OCI-M1 (cell line): ENCODE data around the gene ANKDD1A.

Experiments
- DNase-seq: peaks from one replicate; lab custom pipeline; 2025; lab: John Stamatoyannopoulos, UW

Gene ANKDD1A

DNA sequence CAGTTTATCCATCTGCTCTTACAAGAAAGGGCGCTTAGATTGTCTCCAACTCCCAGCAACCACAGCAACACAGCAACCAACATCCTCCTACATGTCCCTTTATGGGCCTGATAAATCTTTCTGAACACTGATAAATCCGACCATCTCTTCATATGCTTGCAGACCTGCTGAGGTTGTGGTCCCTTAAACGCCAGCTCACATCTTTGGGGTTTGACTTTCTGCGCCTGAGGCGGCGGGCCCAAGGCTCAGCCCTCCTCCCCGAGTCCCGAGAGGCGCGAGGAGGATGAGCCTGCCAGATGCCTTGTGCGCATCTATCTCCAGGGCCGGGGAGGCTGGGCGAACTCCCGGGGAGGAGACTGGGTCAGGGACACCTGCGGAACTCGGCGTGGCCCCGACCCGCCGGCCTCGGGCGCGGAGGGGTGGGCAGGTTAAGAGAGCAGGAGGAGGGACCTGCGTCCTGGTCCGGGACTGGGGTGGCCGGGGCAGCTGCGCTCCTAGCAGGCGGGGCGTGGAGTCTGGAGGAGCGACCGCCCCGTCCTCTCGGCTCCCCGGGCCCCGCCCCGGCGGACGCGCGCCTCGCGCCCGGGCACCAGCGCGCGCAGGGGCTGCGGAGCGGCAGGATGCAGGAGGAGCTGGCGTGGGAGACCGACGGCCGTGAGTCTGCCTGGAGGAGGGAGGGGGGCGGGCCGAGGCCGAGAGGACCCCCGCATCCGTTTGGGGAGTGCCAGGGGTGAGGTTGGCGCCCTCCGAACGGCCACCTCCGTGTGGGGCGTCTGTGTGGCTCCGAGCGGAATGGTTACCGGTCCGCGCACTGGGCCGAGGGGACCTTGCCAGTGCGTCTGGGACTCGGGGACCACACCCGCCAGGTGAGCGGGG, at the start of gene ANKDD1A:
ANKDD1A (plus strand) TSS at position 592 of the 876 bp plus-strand sequence; CDS start at position 621, 29 bp downstream.
- DNase-seq = no peak

DNA sequence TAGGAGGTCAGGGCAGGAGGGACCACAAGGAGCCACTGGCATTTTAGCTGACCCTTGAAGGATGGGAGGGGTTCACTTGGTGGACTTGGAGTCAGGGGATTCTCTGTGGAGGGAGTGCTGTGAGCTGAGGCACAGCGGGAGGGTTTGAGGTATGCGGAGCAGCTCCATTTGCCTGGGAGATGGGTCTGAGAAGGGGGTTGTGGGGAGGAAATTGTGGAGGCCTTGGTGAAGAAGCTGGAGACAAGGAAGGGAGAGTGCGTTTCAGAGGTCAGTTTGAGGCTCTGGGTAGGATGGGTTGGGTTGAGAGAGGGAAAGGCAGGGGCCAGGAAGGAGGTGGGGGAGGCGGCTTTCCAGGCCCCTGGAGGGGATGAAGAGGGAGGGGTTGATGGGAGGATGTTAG, 49.7 kb upstream of the ANKDD1A start:
- DNase-seq = no peak

DNA sequence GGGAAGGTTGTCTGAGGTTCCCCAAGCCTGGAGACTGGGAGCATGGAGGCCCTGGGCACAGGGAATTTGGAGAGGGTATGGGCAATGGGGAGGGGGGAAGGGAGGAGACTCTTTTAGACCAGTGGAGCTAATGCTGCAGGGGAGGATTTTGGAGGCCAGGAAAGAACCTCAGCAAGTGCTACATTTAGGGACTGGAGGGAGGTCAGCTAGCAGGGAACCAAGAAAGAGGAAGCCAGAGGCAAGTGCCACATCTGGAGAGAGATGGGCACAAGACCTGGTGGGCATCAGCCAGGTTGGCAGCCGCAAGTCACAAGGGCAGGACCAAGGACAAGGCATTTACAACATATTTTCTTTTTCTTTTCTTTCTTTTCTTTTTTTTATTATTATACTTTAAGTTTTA, 49.3 kb upstream of the ANKDD1A start:
- no peak for DNase-seq

DNA sequence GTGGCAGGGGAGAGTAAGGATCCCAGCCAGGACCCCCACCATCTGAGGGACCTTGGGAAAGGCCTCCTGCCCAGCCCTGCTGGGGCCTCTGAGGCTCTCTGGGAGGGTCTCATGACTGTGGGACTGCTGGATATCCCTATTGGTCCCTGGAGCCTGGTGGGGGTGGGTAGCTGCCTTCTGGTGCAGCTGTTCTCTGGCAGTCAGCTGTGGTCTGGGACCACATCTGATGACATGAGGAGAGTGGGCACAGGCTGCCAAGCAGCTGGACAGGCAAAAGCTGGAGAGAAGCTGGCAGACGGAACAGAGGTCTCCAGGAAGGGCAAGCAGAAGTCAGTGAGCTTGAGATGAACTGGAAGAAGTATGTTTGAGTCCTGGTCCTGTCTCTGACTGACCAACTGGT, 47.6 kb upstream of the ANKDD1A start:
- no peak for DNase-seq

DNA sequence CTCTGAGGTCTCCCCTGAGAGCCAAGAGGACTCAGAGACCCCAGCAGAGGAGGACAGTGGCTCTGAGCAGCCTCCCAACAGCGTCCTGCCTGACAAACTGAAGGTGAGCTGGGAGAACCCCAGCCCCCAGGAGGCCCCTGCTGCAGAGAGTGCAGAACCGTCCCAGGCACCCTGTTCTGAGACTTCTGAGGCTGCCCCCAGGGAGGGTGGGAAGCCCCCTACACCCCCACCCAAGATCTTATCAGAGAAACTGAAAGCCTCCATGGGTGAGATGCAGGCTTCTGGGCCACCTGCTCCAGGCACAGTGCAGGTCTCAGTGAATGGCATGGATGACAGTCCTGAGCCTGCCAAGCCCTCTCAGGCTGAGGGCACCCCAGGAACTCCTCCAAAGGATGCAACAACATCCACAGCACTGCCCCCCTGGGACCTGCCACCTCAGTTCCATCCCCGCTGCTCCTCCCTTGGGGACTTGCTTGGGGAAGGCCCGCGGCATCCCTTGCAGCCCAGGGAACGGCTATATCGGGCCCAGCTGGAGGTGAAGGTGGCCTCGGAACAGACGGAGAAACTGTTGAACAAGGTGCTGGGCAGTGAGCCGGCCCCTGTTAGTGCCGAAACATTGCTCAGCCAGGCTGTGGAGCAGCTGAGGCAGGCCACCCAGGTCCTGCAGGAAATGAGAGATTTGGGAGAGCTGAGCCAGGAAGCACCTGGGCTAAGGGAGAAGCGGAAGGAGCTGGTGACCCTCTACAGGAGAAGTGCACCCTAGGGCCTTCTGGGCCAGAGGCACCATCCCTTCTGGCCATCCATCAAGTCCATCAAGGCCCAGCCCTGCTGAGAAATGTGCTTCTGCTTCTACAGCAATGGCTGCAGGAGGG, 46.3 kb upstream of the ANKDD1A start:
- DNase-seq = no peak

DNA sequence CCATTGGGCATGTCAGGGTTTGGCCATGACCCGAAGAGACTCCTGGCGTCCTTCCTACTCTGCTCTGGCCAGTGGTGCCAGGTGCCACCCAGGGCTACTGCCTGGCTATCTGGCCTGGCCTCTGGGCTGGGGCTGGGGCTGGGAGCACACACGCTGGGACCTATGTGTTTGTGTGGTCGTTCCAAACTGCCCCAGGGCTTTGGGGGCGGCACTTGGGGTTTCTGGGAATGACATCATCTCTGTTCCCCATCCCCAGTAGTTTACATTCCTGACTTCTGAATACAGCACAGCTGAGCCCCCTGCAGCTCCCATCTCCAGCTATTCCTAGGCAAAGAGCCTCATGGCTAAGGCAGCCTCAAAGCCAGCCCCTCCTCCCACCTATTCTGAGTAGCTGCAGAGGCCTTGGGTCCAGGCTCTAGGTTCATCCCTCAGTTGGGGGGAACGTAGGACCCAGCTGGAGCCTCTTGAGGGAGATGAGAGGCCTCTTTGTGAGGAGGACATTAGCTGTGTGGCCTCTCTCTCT, 45.6 kb upstream of the ANKDD1A start:
- DNase-seq = no peak

DNA sequence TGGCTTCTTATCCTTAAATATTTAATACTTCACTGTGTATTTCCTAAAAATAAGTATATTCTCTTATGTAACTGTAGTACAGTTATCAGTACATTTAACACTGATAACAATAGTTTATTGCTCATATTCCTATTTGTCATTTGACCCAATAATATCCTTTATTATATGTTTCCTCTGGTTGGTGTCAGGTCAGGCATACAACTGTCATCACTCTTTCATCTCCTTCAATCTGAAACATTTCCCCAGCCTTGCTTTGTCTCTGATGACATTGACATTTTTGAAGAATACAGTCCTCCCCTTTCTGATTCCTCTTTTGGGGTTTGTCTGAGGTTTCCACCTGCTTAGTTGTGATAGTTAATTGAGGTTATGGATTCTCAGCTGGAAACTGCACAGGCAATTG, 42.2 kb upstream of the ANKDD1A start:
- DNase-seq = no peak

GRCh38 chr15:64870353-64870752, 41.3 kb upstream of the ANKDD1A start:
- no peak for DNase-seq

- peak; percentile 65 for DNase-seq
These were observed 36.0 kb upstream of the ANKDD1A start for GRCh38 chr15:64875641-64876223.

- no peak for DNase-seq
These were observed 34.3 kb upstream of the ANKDD1A start for GRCh38 chr15:64877435-64877834.

GRCh38 chr15:64878705-64879104, 33.0 kb upstream of the ANKDD1A start:
- no peak for DNase-seq

DNA sequence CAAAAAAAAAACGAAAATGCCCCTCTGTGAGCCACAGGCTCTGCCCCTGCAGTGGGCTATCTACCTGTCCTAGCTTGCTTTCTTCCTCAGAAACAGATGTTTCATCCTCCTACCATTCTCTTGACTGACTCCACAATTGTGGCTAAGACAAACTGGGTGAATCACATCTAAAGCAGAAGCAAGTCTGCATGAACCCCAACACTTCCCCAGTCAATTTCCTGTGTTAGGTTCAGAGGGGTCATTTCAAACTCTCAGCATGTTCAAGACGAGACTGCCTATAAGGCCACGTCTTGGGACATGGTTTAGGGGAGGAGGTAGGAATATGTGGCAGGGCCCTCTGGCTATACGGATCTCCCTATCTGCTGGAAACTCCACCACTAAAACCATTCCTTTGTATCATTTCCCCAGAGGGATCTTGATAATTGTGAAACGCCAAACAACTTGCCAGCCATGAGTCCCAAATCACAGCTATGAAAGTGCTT, 28.6 kb upstream of the ANKDD1A start:
- DNase-seq = no peak

- DNase-seq = no peak
These were observed 27.6 kb upstream of the ANKDD1A start for GRCh38 chr15:64883997-64884511.

DNA sequence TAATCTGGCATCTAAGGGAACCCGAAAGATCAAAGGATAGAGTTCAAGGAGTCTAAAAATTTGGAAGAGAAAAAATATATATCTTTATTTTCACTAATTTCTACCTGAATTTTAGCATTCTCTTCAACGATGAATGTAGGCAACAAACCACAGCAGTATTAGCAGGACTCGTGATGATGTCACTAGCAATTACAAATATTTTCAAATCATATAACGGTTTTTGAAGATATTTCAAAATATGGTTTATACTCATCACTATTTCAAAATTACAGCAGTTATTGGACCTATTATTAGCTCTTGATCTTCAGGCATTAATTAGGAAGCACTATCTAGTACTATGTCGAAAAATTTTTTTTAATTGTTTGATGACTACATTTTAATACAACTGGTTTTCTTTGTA, 27.0 kb upstream of the ANKDD1A start:
- no peak for DNase-seq

GRCh38 chr15:64888336-64888735, 23.4 kb upstream of the ANKDD1A start:
- DNase-seq = no peak

- DNase-seq = no peak
These were observed 20.1 kb upstream of the ANKDD1A start for GRCh38 chr15:64891561-64891960.

DNA sequence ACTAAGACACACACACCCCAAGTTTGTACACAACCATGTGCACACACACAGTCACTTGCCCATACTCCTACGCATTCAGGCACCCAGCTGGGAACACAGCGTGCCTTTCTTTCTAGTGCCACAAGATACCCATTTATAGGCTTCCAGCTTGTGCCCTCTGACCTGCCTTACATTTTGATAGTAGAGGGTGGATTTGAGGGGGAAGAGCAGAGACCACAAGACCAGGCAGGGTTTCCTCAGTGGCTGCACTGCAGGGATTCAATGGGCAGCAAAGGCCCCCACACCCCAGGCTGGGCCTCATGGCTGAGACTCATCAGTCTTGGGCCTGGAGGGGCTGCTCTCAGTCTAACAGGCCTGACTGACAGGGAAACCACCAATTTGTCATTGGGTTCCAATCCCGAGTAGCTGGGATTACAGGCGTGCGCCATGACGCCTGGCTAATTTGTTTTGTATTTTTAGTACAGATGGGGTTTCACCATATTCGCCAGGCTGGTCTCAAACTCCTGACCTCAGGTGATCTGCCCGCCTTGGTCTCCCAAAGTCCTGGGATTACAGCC, 18.8 kb upstream of the ANKDD1A start:
- DNase-seq = no peak

DNA sequence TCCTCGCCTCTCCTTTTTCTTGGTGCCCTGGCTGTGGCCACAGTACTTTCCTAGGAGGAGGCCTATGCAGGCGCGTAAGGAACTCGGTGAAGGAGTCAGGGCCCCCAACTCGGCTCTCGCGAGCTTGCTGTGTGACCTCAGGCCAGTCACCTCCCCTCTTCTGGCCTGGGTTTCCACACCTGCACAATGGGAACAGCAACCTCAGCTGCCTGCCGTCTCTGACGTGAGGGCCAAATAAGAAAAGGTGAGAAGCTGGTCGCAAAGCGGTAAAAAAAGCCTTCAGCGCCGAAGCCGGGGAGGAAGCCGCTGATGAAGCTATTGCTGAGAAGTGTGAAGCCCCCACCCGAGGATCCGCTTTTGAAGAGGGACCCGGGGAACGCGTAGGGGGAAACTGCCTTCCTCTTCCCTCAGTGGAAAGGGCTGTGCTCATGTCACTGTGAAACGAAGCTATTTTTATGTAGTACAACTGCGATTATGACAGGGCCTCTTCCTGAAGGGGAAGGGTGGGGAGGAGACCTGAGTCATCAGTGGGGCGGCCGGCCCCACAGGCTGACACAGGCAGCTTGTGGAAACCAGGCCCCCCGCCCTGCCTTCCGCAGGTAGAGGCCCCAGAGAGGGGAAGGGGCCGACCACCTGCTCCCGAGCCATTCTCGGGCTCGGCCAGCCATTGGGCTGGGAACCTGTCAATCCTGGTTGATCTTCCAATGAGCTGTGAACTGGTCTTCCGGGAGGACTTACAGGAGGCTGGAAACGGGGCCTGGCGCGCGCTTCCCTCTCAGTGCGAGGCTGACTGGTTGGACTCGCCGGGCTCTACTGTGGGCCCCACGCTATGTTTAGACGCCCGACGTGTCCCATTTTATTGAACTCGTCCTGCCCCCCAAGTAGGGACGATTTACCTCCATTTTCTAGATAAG, 18.0 kb upstream of the ANKDD1A start:
- DNase-seq = peak; percentile 95

DNA sequence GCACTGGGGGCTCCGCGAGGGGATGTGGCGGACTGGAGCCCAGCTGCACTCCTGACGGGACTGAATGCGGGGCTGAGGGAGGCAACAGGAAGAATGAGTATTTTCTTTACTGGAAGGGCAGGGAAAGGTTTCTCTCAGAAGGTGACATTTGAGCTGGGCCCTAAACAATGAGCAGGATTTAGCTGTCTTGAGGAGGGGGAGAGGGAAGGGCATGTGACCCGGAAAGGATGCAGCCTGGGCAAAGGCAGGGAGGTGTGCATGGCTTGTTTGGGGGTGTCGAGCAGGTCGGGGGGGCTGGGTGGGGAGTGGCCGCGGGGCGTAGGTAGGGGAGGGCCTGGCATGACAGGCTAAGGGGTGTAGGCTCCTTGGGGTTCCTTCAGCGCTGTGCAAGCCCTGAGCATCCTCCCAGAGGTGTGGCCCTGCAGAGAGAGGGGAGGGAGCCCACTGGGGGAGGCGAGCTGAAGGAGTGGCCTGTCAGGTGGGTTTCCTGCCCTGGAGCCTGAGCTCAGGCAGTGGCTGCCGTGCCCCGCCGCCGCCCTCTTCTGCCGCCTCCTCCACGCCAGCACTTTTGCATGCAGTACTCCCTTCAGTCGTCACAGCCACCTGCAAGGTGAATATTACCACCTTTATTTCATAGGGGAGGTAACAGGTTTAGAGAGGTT, 17.2 kb upstream of the ANKDD1A start:
- DNase-seq = no peak
